Testis (tissue), 3 donors: ENCODE measurements around the gene PCSK4. TPM values are rescaled to one million over a fixed set of nuclear protein-coding genes. Genes with fewer than 3 reads are reported as not detected.
"Not testable (repeated sequence)": the region's sequence is repeated elsewhere in the genome, so short reads cannot be mapped to it uniquely, and the experiment has no call there.

ENCODE experiments used
- DNase-seq: peaks from one replicate; pipeline ENCODE4 v3.0.0-alpha.2; 2019
- H3K27ac ChIP-seq, 2 donors: fragments of 200-600 bp; sonication (generic); one replicate each; pipeline ENCODE4 v1.5.1; 2019
- H3K27me3 ChIP-seq: fragments of 200-600 bp; sonication (generic); one replicate; pipeline ENCODE4 v1.5.1; 2019
- H3K36me3 ChIP-seq: fragments of 200-600 bp; sonication (generic); one replicate; pipeline ENCODE4 v1.5.1; 2017; ENCODE audit warnings: low read depth; ENCODE audit errors: missing control alignments
- H3K4me1 ChIP-seq: fragments of 200-600 bp; sonication (generic); one replicate; pipeline ENCODE4 v1.5.1; 2019
- H3K4me3 ChIP-seq, 2 donors: fragments of 200-600 bp; sonication (generic); one replicate each; pipeline ENCODE4 v1.5.1; 2017 to 2019
- H3K9me3 ChIP-seq: fragments of 200-600 bp; sonication (generic); one replicate; pipeline ENCODE4 v1.5.1; 2017
- POLR2A ChIP-seq: fragments of 450-650 bp; IDR thresholded peaks from one replicate; pipeline ENCODE4 v1.6.1; 2017; ENCODE audit warnings: antibody characterized with exemption, mild to moderate bottlenecking, moderate library complexity
- WGBS, 2 donors: methylation state at CpG; one replicate each; pipeline ENCODE4 v1.1.5; 2018; 5-methylcytosine and 5-hydroxymethylcytosine counted together
- intact Hi-C: fragments of 100-400 bp; cut with DNase I; formaldehyde crosslinking; loops from one replicate; pipeline ENCODE4 v1.15.1; 2023; ENCODE audit warnings: low total_unique reads
- polyA plus RNA-seq: library from polyadenylated mRNA; stranded (reverse); fragments of 350-450 nt; fragmentation: Illumina TruSeq; extraction: RNeasy Lipid Tissue Mini Kit (QIAGEN cat#74804); gene quantifications from one replicate; pipeline ENCODE4 v1.2.3, GENCODE V29; 2014; ENCODE audit warnings: low read depth, low replicate concordance; ENCODE audit not compliant: insufficient read depth
- total RNA-seq, 2 donors: library from RNA; depleted of rRNA; stranded (reverse); fragments of >200 nt; gene quantifications; one replicate each; pipeline ENCODE4 v1.2.3, GENCODE V29; 2016
- TF ChIP-seq, protein P1 (sequence below), 3 experiments: fragments of 450-650 bp in 2 of 3; fragments of 200-600 bp in 1 of 3; sonication (generic) in 1 of 3; IDR thresholded peaks; one replicate each; pipeline ENCODE4 v1.5.1; 2016 to 2019; ENCODE audit warnings: antibody characterized with exemption in 3 of 3, mild to moderate bottlenecking in 2 of 3, moderate library complexity in 1 of 3

PCSK4 gene
- total and polyA plus RNA-seq, 3 donors from 2014 or later, result 108 to 203 (median 179) TPM

DNA sequence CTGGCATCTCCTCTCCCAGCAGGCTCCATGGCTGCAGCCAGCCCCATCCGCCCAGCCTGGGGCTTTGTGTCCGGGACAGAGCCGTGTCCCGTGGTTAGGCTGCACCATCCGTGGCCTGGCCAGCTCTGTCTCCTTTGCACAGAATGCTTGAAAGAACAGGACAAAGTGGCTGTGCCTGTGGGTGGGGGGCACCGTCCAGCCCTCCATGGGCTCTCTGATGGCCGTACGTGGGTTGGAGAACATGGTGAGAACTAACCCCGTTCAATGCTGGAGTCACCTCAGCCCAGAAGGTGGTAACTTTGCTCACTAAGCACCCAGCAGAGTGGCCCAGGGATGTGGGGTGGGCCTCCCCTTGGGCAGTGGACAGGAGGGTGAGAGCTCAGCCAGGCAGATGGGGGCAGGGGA, 49.1 kb downstream of the PCSK4 start:
- TF ChIP-seq POLR2A, result no peak
- TF ChIP-seq, protein P1, sequence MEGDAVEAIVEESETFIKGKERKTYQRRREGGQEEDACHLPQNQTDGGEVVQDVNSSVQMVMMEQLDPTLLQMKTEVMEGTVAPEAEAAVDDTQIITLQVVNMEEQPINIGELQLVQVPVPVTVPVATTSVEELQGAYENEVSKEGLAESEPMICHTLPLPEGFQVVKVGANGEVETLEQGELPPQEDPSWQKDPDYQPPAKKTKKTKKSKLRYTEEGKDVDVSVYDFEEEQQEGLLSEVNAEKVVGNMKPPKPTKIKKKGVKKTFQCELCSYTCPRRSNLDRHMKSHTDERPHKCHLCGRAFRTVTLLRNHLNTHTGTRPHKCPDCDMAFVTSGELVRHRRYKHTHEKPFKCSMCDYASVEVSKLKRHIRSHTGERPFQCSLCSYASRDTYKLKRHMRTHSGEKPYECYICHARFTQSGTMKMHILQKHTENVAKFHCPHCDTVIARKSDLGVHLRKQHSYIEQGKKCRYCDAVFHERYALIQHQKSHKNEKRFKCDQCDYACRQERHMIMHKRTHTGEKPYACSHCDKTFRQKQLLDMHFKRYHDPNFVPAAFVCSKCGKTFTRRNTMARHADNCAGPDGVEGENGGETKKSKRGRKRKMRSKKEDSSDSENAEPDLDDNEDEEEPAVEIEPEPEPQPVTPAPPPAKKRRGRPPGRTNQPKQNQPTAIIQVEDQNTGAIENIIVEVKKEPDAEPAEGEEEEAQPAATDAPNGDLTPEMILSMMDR (IDR thresholded peaks at IDR 0.05), result no peak
- intact Hi-C loops, result no loop called here
- WGBS, 2 donors, result 68 to 88% methylated on average over 6 to 9 of the region's 9 CpGs
- Histone ChIP-seq H3K36me3 (no peaks in the 10 kb centered on the region), H3K27ac (no peak overlapping the region), H3K4me3 (no peak overlapping the region), H3K4me1 (peaks cover 19% of the 10 kb centered on the region), H3K27me3 (peaks cover 3% of the 10 kb centered on the region), H3K9me3 (no peaks in the 10 kb centered on the region)
- no peak for DNase-seq

DNA sequence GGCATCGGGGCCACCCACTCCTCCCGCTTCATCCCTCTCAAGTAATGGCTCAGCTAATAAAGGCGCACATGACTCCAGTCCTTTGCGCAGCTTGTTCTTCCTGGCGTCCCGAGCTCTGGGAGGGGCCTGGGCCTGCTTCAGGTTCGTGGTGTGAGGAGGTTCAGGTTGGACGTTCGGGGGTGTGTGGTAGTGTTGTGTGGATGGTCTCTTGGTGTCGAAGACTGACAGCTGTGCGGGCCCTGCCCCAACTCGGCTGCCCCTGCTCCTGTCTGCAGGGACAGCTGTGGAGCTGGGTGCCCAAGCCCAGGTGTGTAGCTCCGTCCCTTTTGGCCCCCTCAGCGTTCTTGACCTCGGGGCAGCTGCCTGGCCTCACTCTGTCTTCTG, 49.7 kb downstream of the PCSK4 start:
- intact Hi-C loops, result no loop called here
- no peaks in the 10 kb centered on the region for H3K36me3 ChIP-seq
- H3K4me1 ChIP-seq, result peaks cover 13% of the 10 kb centered on the region
- H3K27me3 ChIP-seq, result no peaks in the 10 kb centered on the region
- peak overlapping the region in 1 of 2 donors; percentile 98 for H3K4me3 ChIP-seq
- TF ChIP-seq, protein P1 (IDR thresholded peaks at IDR 0.05), result no peak
- TF ChIP-seq POLR2A, result no peak
- no peaks in the 10 kb centered on the region for H3K9me3 ChIP-seq
- H3K27ac ChIP-seq, result no peak overlapping the region
- no peak for DNase-seq
- 62 to 68% methylated on average over 14 to 15 of the region's 15 CpGs for WGBS, 2 donors

DNA sequence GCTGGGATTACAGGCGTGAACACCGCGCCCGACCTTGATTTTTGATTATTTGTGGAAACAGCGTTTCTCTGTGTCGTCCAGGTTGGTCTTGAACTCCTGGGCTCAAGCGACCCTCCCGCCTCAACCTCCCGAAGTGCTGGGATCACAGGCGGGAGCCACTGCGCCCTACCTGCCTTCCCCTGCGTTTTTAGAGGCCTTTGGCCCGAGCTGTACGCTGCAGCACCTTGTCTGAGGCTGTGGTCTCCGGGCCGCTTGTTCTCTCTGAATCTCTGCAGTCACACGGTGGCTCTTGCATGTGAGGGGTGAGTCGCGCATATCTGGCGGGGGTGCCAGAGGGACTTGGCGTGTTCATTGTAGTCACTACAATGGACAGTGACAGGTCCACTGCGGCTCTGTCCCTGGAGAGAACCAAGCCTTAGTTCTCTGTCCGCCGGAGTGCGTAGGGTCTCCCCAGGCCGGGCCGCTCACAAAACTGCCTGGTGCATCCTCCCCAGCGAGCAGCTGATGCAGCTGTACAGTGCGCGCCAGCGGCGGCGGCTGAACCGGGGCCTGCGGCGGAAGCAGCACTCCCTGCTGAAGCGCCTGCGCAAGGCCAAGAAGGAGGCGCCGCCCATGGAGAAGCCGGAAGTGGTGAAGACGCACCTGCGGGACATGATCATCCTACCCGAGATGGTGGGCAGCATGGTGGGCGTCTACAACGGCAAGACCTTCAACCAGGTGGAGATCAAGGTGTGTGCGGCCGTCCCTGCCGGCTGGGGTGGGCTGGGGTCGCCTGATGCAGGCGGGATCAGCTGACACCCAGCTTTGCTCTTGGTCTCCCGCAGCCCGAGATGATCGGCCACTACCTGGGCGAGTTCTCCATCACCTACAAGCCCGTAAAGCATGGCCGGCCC, 50.4 kb downstream of the PCSK4 start:
- Histone ChIP-seq H3K4me3 (peak overlapping the region; percentile 72 to 98), H3K27ac (peak overlapping the region in 1 of 2 donors; percentile 84), H3K4me1 (peaks cover 12% of the 10 kb centered on the region)
- WGBS, 2 donors, result 35 to 67% methylated on average over 19 to 57 of the region's 57 CpGs
- intact Hi-C loops, DNase-seq, H3K9me3 ChIP-seq, H3K27me3 ChIP-seq, H3K36me3 ChIP-seq: not testable (repeated sequence)

DNA sequence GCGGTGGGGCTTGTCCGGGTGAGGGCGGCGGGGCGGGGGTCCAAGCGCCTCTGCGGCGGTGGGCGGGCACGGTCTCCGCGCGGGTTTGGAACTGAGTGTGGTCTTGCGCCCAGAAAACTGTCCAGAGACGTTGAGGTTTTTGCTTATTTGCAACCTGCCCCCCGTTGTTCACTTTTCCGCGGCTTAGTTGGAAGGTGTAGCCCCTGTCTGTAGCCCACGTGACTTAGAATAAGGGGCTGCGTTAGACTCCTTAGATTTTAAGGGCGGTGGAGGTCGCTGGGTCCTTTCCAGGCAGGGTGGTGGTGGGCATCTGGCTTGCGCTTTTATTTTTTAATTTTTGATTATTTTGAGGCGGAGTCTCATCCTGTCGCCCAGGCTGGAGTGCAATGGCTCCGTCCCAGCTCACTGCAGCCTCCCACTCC, 51.2 kb downstream of the PCSK4 start:
- 0 to 1% methylated on average over 13 to 26 of the region's 26 CpGs for WGBS, 2 donors
- TF ChIP-seq POLR2A, result no peak
- TF ChIP-seq, protein P1 (IDR thresholded peaks at IDR 0.05), result no peak
- no peaks in the 10 kb centered on the region for H3K9me3 ChIP-seq
- H3K27ac ChIP-seq, result peak overlapping the region; percentile 84 to 89
- H3K4me3 ChIP-seq, result peak overlapping the region; percentile 72 to 98
- peaks cover 12% of the 10 kb centered on the region for H3K4me1 ChIP-seq
- no peak for DNase-seq
- no peaks in the 10 kb centered on the region for H3K36me3 ChIP-seq
- no peaks in the 10 kb centered on the region for H3K27me3 ChIP-seq
- intact Hi-C loops, result no loop called here

DNA sequence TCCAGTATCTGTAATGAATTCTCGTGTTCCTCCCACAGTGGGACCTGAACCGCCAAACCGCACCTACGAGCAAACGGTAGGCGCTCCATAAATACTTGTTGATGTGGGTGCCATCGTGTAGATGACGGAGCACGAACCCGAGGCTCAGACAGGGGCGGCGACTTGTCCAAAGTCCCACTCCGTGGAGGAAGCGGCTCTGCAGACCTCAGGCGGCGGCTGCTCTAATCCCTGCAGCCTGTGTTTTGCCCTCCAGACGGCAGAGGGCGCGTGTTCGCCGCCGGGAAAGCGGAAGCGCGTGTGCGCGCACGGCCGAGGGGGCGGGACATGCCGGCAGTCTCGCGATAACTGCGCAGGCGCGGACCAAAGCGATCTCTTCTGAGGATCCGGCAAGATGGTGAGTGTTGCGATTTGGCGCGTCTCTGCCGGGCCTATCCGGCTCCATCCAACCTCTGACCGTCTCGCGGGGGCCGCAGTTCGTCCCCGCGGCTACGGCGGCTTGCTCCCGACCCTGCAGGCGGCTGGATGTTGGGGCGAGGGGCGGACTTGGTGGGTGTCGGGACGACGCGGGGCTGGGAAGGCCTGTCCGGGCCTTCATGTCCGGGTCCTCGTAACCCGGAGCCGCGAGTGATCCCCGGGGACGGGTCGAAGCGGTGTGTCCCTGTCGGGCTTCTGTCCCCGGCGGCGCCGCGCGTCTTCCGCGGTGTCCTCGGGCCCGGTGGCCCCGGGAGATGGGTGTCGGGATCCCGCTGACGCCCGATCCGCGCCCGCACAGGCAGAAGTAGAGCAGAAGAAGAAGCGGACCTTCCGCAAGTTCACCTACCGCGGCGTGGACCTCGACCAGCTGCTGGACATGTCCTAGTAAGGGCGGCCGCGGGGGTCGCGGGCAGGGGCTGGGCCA, 51.9 kb downstream of the PCSK4 start, which contains the start of gene RPS15:
TSS of gene RPS15 (plus strand) at position 362 of the 898 bp plus-strand sequence. CDS start at position 392, 30 bp downstream.
- Histone ChIP-seq H3K36me3 (no peaks in the 10 kb centered on the region), H3K27ac (peak within 1 kb of the TSS; percentile 84 to 89), H3K9me3 (no peaks in the 10 kb centered on the region), H3K4me3 (peak within 1 kb of the TSS; percentile 72 to 98), H3K4me1 (peaks cover 12% of the 10 kb centered on the region), H3K27me3 (no peaks in the 10 kb centered on the region)
- DNase-seq, result peak; percentile 96
- peak; percentile 87 for TF ChIP-seq POLR2A
- TF ChIP-seq, protein P1 (IDR thresholded peaks at IDR 0.05), result peak; percentile 95 to 99 (median 96)
- 1% methylated on average over 23 to 88 of the region's 100 CpGs for WGBS, 2 donors
- intact Hi-C loops, result no loop called here
